ENCODE results near the gene PRKAG2.

DNA sequence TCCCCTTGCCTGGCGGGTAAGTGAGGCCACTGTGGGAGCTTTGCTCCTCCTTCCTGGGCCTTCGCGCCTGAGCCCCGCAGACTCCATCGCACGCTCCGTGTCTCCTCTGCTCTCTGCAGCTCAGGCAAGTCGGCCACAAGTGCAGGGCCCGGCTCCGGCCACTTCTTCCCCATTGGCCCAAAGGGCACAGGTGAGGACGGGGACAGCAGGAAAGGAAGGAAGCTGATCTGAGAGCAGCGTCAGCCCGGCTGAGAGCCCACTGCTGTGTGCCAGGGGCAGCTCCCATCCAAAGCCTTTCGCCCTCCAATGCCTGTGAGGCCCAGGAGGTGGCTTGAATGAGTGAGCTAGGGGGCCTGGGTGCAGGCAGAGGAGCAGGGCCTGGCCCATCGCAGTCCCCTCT, 323.6 kb downstream of the PRKAG2 start:
- TF ChIP-seq EGR1 (IDR thresholded peaks at IDR 0.05; ENCODE audit: low read depth in 2 of 2) (no peak), YY1 (IDR thresholded peaks at IDR 0.05) (no peak)
- TF ChIP-seq, protein P1, sequence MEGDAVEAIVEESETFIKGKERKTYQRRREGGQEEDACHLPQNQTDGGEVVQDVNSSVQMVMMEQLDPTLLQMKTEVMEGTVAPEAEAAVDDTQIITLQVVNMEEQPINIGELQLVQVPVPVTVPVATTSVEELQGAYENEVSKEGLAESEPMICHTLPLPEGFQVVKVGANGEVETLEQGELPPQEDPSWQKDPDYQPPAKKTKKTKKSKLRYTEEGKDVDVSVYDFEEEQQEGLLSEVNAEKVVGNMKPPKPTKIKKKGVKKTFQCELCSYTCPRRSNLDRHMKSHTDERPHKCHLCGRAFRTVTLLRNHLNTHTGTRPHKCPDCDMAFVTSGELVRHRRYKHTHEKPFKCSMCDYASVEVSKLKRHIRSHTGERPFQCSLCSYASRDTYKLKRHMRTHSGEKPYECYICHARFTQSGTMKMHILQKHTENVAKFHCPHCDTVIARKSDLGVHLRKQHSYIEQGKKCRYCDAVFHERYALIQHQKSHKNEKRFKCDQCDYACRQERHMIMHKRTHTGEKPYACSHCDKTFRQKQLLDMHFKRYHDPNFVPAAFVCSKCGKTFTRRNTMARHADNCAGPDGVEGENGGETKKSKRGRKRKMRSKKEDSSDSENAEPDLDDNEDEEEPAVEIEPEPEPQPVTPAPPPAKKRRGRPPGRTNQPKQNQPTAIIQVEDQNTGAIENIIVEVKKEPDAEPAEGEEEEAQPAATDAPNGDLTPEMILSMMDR (IDR thresholded peaks at IDR 0.05; ENCODE audit: low read depth, low read length, missing input control): no peak
